Measurements from ENCODE around the gene CAPN7. TPM values are rescaled to one million over a fixed set of nuclear protein-coding genes. Genes with fewer than 3 reads are reported as not detected.
"Not testable (repeated sequence)": the region's sequence is repeated elsewhere in the genome, so short reads cannot be mapped to it uniquely, and the experiment has no call there.

Gene CAPN7
- 41.3 TPM for total RNA-seq
- long read RNA-seq, full-length matches to known transcripts, result 1 of 26 reads
- long read RNA-seq, partial matches to known transcripts, result 9 of 26 reads
- long read RNA-seq, other reads (novel, unspliced or antisense), result 16 of 26 reads

- peak; percentile 98 for DNase-seq (ENCODE audit: low spot score)
Observed at GRCh38 chr3:15205934-15206661, at the start of gene CAPN7. Gene CAPN7 (plus strand): TSS chr3:15206246. CDS start chr3:15206496, 250 bp downstream.

GRCh38 chr3:15157441-15157840 lies 48.6 kb upstream of the CAPN7 start:
- no peak for DNase-seq (ENCODE audit: low spot score)

- no peak for DNase-seq (ENCODE audit: low spot score)
Observed at GRCh38 chr3:15159501-15160136, 46.4 kb upstream of the CAPN7 start.

GRCh38 chr3:15160662-15161061 lies 45.4 kb upstream of the CAPN7 start:
- DNase-seq (ENCODE audit: low spot score), result no peak

- no peak for DNase-seq (ENCODE audit: low spot score)
Observed at GRCh38 chr3:15161133-15161532, 44.9 kb upstream of the CAPN7 start.

GRCh38 chr3:15163656-15164055 lies 42.4 kb upstream of the CAPN7 start:
- not testable (repeated sequence) for DNase-seq (ENCODE audit: low spot score)

GRCh38 chr3:15164340-15164739 lies 41.7 kb upstream of the CAPN7 start:
- no peak for DNase-seq (ENCODE audit: low spot score)

- no peak for DNase-seq (ENCODE audit: low spot score)
Observed at GRCh38 chr3:15165061-15165460, 41.0 kb upstream of the CAPN7 start.

GRCh38 chr3:15166391-15166790 lies 39.7 kb upstream of the CAPN7 start:
- DNase-seq (ENCODE audit: low spot score), result not testable (repeated sequence)

GRCh38 chr3:15171096-15171495 lies 35.0 kb upstream of the CAPN7 start:
- DNase-seq (ENCODE audit: low spot score), result no peak

- DNase-seq (ENCODE audit: low spot score), result no peak
Observed at GRCh38 chr3:15172806-15173205, 33.2 kb upstream of the CAPN7 start.

- DNase-seq (ENCODE audit: low spot score), result no peak
Observed at GRCh38 chr3:15174953-15175352, 31.1 kb upstream of the CAPN7 start.

- no peak for DNase-seq (ENCODE audit: low spot score)
Observed at GRCh38 chr3:15175605-15176004, 30.4 kb upstream of the CAPN7 start.

GRCh38 chr3:15180042-15180611 lies 25.9 kb upstream of the CAPN7 start:
- no peak for DNase-seq (ENCODE audit: low spot score)

- no peak for DNase-seq (ENCODE audit: low spot score)
Observed at GRCh38 chr3:15181511-15181910, 24.5 kb upstream of the CAPN7 start.

GRCh38 chr3:15181963-15182362 lies 24.1 kb upstream of the CAPN7 start:
- no peak for DNase-seq (ENCODE audit: low spot score)

- DNase-seq (ENCODE audit: low spot score), result no peak
Observed at GRCh38 chr3:15183011-15183410, 23.0 kb upstream of the CAPN7 start.

- DNase-seq (ENCODE audit: low spot score), result no peak
Observed at GRCh38 chr3:15185404-15185803, 20.6 kb upstream of the CAPN7 start.

- DNase-seq (ENCODE audit: low spot score), result no peak
Observed at GRCh38 chr3:15186101-15186476, 20.0 kb upstream of the CAPN7 start.

- not testable (repeated sequence) for DNase-seq (ENCODE audit: low spot score)
Observed at GRCh38 chr3:15186477-15187164, 19.4 kb upstream of the CAPN7 start.

- no peak for DNase-seq (ENCODE audit: low spot score)
Observed at GRCh38 chr3:15197340-15198029, 8.6 kb upstream of the CAPN7 start.

Measured in mesenteric fat pad (tissue), 1 donor.